GM12878 (cell line): ENCODE results near the gene AXDND1.

Experiments used
- ATF7 ChIP-seq: fragments of 450-650 bp; IDR thresholded peaks from 2 replicates; pipeline ENCODE4 v1.6.1; 2016; ENCODE audit warnings: low read depth, mild to moderate bottlenecking
- CHD2 ChIP-seq: IDR thresholded peaks from 2 replicates; pipeline ENCODE4 v1.6.1; 2011; ENCODE audit warnings: low read depth, low read length, improper control_type of control experiment, borderline replicate concordance
- EZH2 ChIP-seq: IDR thresholded peaks from 2 replicates; pipeline ENCODE4 v1.6.1; 2012; ENCODE audit warnings: low read depth, mild to moderate bottlenecking, control low read depth, inconsistent platforms, low read length, borderline replicate concordance; ENCODE audit not compliant: control insufficient read depth
- MAX ChIP-seq: IDR thresholded peaks from 2 replicates; pipeline ENCODE4 v1.6.1; 2012; ENCODE audit warnings: low read depth, low read length, improper control_type of control experiment
- POLR2AphosphoS5 ChIP-seq: IDR thresholded peaks from 2 replicates; pipeline ENCODE4 v1.6.1; 2011; ENCODE audit warnings: mild to moderate bottlenecking, low read length, inconsistent platforms

GRCh38 chr1:179545321-179545720 is 179.6 kb downstream of the AXDND1 start:
- no peak for TF ChIP-seq ATF7
- TF ChIP-seq POLR2AphosphoS5: no peak
- TF ChIP-seq CHD2: no peak
- TF ChIP-seq MAX: no peak
- TF ChIP-seq EZH2: no peak
